GM21447 (cell line): Measurements from ENCODE around the gene MRPS5.

ENCODE experiments used
- ATAC-seq: cut with Tn5 transposase; IDR thresholded peaks from one replicate; pipeline ENCODE4 v1.9.1; 2021; ENCODE audit not compliant: unreplicated experiment

The MRPS5 gene

GRCh38 chr2:95091885-95092555 lies 29.6 kb downstream of the MRPS5 start:
- no peak for ATAC-seq

DNA sequence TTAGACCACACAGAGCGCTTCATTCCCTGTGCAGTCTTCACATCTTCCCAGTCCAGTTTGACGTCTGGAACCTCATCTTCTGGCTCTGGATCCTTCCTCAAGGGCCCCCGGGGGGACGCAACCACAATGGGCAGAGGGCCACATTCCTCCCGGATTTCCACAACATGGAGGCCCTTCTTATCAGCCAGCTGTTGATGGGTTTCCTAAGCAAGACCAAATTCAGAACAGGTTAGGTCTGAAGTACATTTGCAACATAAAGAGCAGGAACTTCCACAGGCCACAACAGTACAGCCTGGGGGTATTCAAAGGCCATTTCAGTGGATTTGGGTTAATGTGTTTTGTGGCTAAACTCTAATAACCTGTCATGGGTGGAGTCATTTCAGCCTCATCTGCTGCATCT lies 34.2 kb downstream of the MRPS5 start:
- no peak for ATAC-seq

GRCh38 chr2:95086017-95086416 lies 35.6 kb downstream of the MRPS5 start:
- no peak for ATAC-seq

DNA sequence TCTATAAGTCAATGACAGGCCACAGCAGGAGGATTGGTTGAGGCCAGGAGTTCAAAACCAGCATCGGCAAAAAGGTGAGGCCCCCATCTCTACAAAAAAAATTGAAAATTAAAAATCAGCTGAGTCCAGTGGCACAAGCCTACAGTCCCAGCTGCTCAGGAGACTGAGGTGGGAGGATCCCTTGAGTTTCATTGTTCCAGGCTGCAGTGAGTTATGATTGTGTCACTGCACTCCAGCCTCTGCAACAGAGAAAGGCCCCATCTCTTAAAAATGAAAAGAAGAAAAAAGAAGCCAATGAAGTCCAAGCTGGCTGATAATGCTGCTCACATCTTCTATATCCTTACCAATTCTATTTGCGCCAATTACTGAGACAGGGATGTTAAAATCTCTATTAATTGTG lies 39.1 kb downstream of the MRPS5 start:
- no peak for ATAC-seq

DNA sequence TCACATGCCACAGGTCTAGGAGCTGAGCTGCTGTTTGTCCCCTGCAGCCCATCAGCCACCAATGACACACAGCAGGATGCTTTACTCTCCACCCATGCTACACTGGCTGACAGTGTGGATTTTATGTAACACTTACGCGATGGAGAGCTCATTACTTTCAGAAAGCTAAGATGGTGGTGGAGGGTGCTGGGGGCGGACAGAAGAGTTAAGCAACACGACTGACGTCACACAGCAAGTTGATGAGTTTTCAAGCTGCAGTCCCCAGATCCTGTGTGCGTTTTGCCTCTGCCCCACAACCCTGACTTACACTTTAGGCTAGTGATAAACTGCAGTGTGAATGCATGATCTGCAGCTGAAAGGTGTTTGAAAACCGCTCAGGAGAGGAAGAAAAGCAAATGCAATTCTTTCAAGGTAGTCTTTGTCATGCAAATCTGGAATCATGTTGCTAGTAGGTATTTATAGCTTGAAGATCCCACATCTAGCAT lies 42.4 kb downstream of the MRPS5 start:
- no peak for ATAC-seq

- ATAC-seq = no peak
Measured at GRCh38 chr2:95077861-95078603, 43.6 kb downstream of the MRPS5 start.

DNA sequence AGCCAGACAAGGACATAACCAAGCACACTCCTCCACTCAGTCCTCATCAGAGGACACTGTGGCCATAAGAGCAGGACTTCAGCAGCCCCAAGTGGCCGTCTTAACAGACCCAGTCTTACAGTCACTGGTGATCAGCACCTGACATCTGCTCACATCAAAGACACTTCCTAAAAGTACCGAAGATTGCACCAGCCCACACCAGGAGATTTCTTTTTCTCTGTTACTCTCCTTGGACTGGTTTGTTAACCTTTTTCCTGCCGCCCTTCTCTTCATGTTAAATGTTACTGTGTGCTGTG lies 44.1 kb downstream of the MRPS5 start:
- no peak for ATAC-seq

DNA sequence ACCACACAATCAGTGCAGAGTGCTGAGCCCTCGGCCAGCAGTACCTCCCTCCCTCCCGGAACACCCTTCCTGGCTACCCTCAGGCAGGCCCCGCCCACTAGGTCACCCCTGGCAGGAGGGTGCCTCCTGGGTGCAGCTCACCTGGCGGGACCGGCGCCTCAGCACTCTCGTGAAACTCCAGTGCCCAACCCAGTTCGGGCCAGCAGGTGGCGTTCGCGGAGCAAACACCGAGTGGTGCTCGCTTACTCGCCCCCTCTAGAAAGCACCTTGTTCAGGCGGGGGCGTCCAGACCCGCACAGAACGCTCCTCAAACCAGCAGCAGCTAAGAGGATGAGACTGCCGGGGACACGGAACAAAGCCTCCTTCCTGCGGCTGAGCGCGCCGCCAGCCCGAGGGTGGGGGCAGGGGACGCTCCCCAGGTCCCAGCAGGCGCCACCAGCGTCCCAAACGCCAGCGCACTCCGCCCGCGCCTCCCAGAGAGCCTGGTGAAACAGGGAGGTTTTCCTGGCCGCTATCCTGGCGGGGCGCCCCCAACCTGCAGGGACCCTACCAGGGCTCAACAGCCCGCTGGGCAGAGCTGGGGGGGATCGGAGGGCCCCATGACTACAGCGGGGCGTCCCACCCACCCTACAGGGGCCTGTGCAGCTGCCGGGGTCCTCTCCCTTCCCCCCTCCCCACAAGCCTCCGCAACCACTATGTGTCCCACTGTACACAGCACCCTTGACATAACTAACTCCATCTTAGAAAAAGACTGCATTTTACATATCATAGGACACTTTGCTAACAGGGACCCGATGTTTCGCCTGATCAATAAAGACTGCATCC lies 44.7 kb downstream of the MRPS5 start:
- no peak for ATAC-seq

- ATAC-seq = no peak
Measured at GRCh38 chr2:95075440-95076132, 46.0 kb downstream of the MRPS5 start.

DNA sequence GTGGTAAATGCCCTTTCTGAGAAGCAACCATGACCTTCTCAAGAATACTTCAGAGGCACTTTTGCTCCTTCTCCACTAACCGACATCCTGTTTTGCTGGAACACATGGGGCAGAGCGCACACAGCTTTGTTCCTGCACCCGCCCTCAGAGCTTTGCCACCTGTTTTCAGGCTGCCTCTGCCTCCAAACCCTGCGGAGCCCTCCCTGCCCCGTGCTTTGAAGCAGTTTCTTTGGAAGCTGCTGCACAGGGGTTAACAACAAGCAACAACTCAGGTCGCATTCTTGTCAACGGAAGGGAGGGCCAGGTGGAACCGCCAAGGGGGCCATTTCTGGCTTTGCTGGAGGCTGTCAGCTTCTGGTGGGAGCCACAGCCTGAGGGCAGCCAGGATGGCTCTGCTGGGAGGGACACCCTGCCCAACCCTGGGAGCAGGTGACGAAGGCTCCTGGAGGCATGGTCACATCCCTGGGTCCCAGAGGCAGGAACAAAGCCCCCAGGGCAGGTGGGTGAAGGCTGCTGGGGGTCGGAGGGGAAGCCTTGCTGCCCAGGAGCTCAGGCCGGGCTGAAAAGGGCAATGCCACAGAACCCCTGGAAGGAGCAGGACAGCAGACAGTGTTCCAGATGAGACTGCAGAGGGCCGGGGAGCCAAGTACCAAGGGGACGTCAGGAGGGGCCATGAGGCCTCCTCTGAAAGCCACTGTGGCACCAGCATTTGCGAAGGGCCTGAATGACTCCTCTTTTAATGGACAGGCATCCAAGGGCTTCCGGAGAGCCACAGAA lies 46.8 kb downstream of the MRPS5 start:
- ATAC-seq = no peak

GRCh38 chr2:95073856-95074662 lies 47.5 kb downstream of the MRPS5 start:
- no peak for ATAC-seq

- no peak for ATAC-seq
Measured at GRCh38 chr2:95072424-95072823, 49.2 kb downstream of the MRPS5 start.

DNA sequence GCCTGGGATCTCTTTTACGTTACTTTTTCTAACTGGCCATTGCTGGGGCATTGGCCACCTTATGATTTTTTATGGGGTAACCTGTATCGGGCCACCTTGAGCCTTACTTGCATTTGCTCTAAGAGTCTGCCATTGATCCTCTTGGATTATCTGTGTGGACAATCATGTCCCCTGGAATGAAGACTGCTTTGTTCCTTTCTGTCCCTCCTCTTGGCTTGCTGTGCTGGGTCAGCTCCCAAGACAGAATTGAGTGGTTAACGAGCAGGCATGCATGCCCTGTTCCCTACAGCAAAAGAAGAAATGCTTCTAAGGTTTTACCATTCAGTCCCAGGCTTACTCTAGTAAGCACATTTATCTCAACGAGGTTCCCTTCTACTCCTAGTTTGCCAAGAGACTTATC lies 49.8 kb downstream of the MRPS5 start:
- ATAC-seq = no peak

GRCh38 chr2:95069465-95069864 lies 52.1 kb downstream of the MRPS5 start:
- ATAC-seq = no peak

DNA sequence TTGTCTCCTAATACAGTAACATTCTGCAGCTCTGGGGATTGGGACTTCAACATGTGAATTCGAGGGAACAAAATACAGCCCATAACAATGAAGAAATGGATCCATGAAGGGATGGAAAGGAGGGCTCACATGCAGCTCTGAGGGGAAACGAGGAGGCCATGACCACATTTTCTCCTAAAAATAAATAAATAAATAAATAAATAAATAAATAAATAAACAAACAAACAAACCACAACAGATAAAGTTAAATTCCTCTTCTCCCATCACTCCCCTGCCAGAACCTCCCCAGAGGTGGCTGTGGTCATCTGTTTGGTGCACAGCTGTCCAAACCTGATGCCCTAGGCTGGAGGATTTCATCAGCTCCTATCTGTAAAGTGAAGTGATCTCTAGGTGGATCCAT lies 53.4 kb downstream of the MRPS5 start:
- ATAC-seq = no peak

DNA sequence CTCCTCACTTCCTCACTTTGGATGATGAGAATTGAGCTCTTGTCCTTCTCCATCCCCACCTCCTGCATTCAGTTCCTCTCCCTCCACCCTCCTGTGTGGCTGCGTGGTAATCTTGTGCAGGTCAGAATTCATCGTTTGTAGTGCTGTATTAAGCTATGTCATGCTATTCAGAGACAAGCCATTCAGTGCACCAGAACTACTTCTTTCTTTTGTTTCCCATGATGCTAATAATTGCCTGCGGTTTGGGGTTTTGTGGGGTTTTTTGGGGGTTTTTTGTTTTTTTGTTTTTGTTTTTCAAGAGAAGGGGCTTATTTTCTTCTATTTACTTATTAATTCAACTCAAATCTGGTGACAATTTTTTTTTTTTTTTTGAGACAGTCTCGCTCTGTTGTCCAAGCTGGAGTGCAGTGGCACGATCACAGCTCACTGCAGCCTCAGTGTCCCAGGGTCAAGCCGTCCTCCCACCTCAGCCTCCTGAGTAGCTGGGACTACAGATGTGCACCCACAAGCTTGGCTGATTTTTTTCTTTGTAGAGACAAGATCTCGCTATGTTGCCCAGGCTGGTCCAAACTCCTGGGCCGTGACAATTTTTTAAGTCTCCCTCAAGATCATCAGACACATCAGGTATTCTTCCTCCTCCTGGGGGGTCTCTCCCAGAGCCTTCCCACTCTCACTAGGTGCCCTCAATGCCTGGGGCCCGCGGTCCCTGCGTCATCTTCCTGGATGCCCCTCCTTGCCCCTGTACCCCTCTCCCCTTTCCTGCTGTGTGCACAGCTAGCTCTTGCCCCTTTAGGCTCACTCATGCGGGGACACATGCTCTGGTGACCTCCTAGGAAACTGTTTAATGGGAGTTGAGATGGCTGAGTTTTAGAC lies 58.3 kb downstream of the MRPS5 start:
- peak; percentile 86 for ATAC-seq

- peak; percentile 11 for ATAC-seq
Measured at GRCh38 chr2:95062242-95063085, 59.1 kb downstream of the MRPS5 start.
